Activated CD4-positive, alpha-beta T cell treated with anti-CD3 and anti-CD28 coated beads, Interleukin-2, amount 50 U/mL, for 4 hours (primary cell): Measurements from ENCODE around the gene LASP1NB.
"Not testable (repeated sequence)": the region's sequence is repeated elsewhere in the genome, so short reads cannot be mapped to it uniquely, and the experiment has no call there.

Experiments
- DNase-seq, 2 experiments: peaks; one replicate each; pipeline ENCODE4 v3.0.0-alpha.2; 2020

The LASP1NB gene

GRCh38 chr17:38897176-38897575 lies 28.2 kb upstream of the LASP1NB start:
- no peak for DNase-seq

GRCh38 chr17:38897671-38898290 lies 27.6 kb upstream of the LASP1NB start:
- DNase-seq, result no peak

- DNase-seq, result no peak
Measured at GRCh38 chr17:38898291-38898679, 27.1 kb upstream of the LASP1NB start.

GRCh38 chr17:38898812-38899348 lies 26.5 kb upstream of the LASP1NB start:
- peak; percentile 85 to 89 for DNase-seq

- no peak for DNase-seq
Measured at GRCh38 chr17:38899421-38899820, 26.0 kb upstream of the LASP1NB start.

GRCh38 chr17:38900978-38901656 lies 24.3 kb upstream of the LASP1NB start:
- DNase-seq, result no peak

GRCh38 chr17:38903404-38903803 lies 22.0 kb upstream of the LASP1NB start:
- DNase-seq, result no peak

GRCh38 chr17:38904892-38905291 lies 20.5 kb upstream of the LASP1NB start:
- DNase-seq, result no peak

GRCh38 chr17:38905375-38905774 lies 20.0 kb upstream of the LASP1NB start:
- DNase-seq, result no peak

GRCh38 chr17:38906460-38907228 lies 18.8 kb upstream of the LASP1NB start:
- no peak for DNase-seq

- no peak for DNase-seq
Measured at GRCh38 chr17:38907930-38908675, 17.3 kb upstream of the LASP1NB start.

GRCh38 chr17:38908676-38909181 lies 16.7 kb upstream of the LASP1NB start:
- no peak for DNase-seq

- no peak for DNase-seq
Measured at GRCh38 chr17:38910325-38910724, 15.1 kb upstream of the LASP1NB start.

GRCh38 chr17:38911081-38911730 lies 14.2 kb upstream of the LASP1NB start:
- no peak for DNase-seq

GRCh38 chr17:38911731-38912081 lies 13.7 kb upstream of the LASP1NB start:
- not testable (repeated sequence) for DNase-seq

- no peak for DNase-seq
Measured at GRCh38 chr17:38912221-38912813, 13.1 kb upstream of the LASP1NB start.

GRCh38 chr17:38914741-38915638 lies 10.4 kb upstream of the LASP1NB start:
- no peak for DNase-seq

GRCh38 chr17:38915639-38915995 lies 9.8 kb upstream of the LASP1NB start:
- no peak for DNase-seq

- no peak for DNase-seq
Measured at GRCh38 chr17:38916771-38917170, 8.6 kb upstream of the LASP1NB start.

GRCh38 chr17:38917259-38917658 lies 8.2 kb upstream of the LASP1NB start:
- DNase-seq, result no peak
